Endothelial cell of umbilical vein (primary cell): ENCODE data around the gene CDK2. TPM values are rescaled to one million over a fixed set of nuclear protein-coding genes. Genes with fewer than 3 reads are reported as not detected.

Experiments
- BruUV-seq: library from RNA; stranded (reverse); fragments of 400-500 nt; replicated peaks from 2 replicates; lab custom pipeline; 2021; lab: Mats Ljungman, UMichigan
- CTCF ChIA-PET: fragments of 300-600, 350-600 bp; sonication (Branson Sonifier 250); formaldehyde crosslinking; loops from one replicate; lab custom pipeline; 2021; ENCODE audit warnings: antibody characterized with exemption, inconsistent platforms; lab: Charles Lee
- POLR2A ChIA-PET: fragments of 300-600, 350-600 bp; sonication (Branson Sonifier 250); formaldehyde crosslinking; loops from one replicate; lab custom pipeline; 2021; ENCODE audit warnings: antibody characterized with exemption, inconsistent platforms; lab: Charles Lee
- DNase-seq: peaks from one replicate; pipeline ENCODE4 v3.0.0-alpha.2; 2011; ENCODE audit warnings: low read depth, low spot score
- FAIRE-seq: peaks from 2 replicates; lab custom pipeline; 2011; peaks lifted over from hg19 to GRCh38; lab: Jason Lieb, UNC
- H2AFZ ChIP-seq: 2 replicates; pipeline ENCODE4 v1.6.0; 2012; ENCODE audit warnings: low read depth, low read length, control low read depth, inconsistent platforms
- H3K27ac ChIP-seq: 2 replicates; pipeline ENCODE4 v1.5.1; 2011; ENCODE audit warnings: low read depth, mild to moderate bottlenecking, control low read depth, low read length, moderate library complexity; ENCODE audit not compliant: insufficient read depth
- H3K27me3 ChIP-seq, 2 experiments: 2 replicates each; pipeline versions ENCODE4 v1.6.0 to v1.6.1; 2011; ENCODE audit warnings: low read length in 2 of 2, mixed read lengths in 1 of 2; ENCODE audit not compliant: control insufficient read depth in 2 of 2, insufficient read depth in 2 of 2
- H3K36me3 ChIP-seq, 2 experiments: 2 replicates in 1 of 2; 3 replicates in 1 of 2; pipeline ENCODE4 v1.5.1; 2011; ENCODE audit warnings: low read length in 2 of 2, mild to moderate bottlenecking in 1 of 2, moderate library complexity in 1 of 2; ENCODE audit not compliant: control insufficient read depth in 2 of 2, insufficient read depth in 2 of 2; ENCODE audit errors: extremely low read depth in 1 of 2
- H3K4me1 ChIP-seq: 3 replicates; pipeline ENCODE4 v1.5.1; 2011; ENCODE audit warnings: mild to moderate bottlenecking, low read length; ENCODE audit not compliant: control insufficient read depth, insufficient read depth; ENCODE audit errors: extremely low read depth
- H3K4me2 ChIP-seq: 2 replicates; pipeline ENCODE4 v1.6.1; 2011; ENCODE audit warnings: low read length, control low read depth, mixed read lengths; ENCODE audit not compliant: insufficient read depth
- H3K4me3 ChIP-seq, 3 experiments: fragments of 200-600 bp in 1 of 3; sonication (generic), shearing (Covaris generic) in 1 of 3; replicated peaks in 1 of 3; 2 replicates each; pipeline ENCODE4 v1.5.1; 2011 to 2016; ENCODE audit warnings: control low read depth in 3 of 3, low read length in 3 of 3, mild to moderate bottlenecking in 2 of 3, inconsistent platforms in 1 of 3, low read depth in 1 of 3, moderate library complexity in 1 of 3; ENCODE audit not compliant: insufficient read depth in 1 of 3
- H3K79me2 ChIP-seq: 2 replicates; pipeline ENCODE4 v1.6.0; 2012; ENCODE audit warnings: low read length, inconsistent platforms; ENCODE audit not compliant: control insufficient read depth, insufficient read depth
- H3K9ac ChIP-seq: replicated peaks from 2 replicates; pipeline ENCODE3; 2011; ENCODE audit warnings: low read length, control low read depth; ENCODE audit not compliant: insufficient read depth; ENCODE audit errors: extremely low read depth
- H3K9me1 ChIP-seq: replicated peaks from 3 replicates; pipeline ENCODE4 v1.6.0; 2011; ENCODE audit warnings: mild to moderate bottlenecking, low read length; ENCODE audit not compliant: control insufficient read depth, insufficient read depth; ENCODE audit errors: extremely low read depth
- H3K9me3 ChIP-seq: replicated peaks from 2 replicates; pipeline ENCODE4 v1.5.1; 2012; ENCODE audit warnings: low read length, inconsistent platforms; ENCODE audit not compliant: control insufficient read depth, insufficient read depth
- H4K20me1 ChIP-seq: replicated peaks from 2 replicates; pipeline ENCODE3; 2011; ENCODE audit warnings: mild to moderate bottlenecking, low read length; ENCODE audit not compliant: control insufficient read depth, insufficient read depth; ENCODE audit errors: extremely low read depth
- EZH2 ChIP-seq: IDR thresholded peaks from 2 replicates; pipeline ENCODE4 v1.6.1; 2012; ENCODE audit warnings: borderline replicate concordance, low read depth, mild to moderate bottlenecking, moderate library complexity, low read length, inconsistent platforms; ENCODE audit not compliant: severe bottlenecking
- FOS ChIP-seq: IDR thresholded peaks from 2 replicates; pipeline ENCODE4 v1.6.1; 2011; ENCODE audit warnings: mild to moderate bottlenecking, low read length, moderate library complexity, borderline replicate concordance; ENCODE audit not compliant: insufficient read depth
- GATA2 ChIP-seq: IDR thresholded peaks from 2 replicates; pipeline ENCODE4 v1.7.0; 2011; ENCODE audit warnings: low read depth, mild to moderate bottlenecking, moderate library complexity, mixed read lengths, low read length; ENCODE audit not compliant: insufficient read length, insufficient read depth
- POLR2A ChIP-seq: IDR thresholded peaks from 2 replicates; pipeline ENCODE4 v1.6.1; 2012; ENCODE audit warnings: low read depth, mild to moderate bottlenecking, control low read depth, low read length
- POLR2AphosphoS5 ChIP-seq: IDR thresholded peaks from 2 replicates; pipeline ENCODE4 v1.6.1; 2012; ENCODE audit warnings: low read depth, mild to moderate bottlenecking, control low read depth, low read length, moderate library complexity; ENCODE audit not compliant: insufficient read depth
- dilution Hi-C: fragments of 300-500 bp; cut with MboI; formaldehyde crosslinking; loops from one replicate; pipeline ENCODE4 v1.15.0; 2019; ENCODE audit warnings: low sequenced_read_pairs; ENCODE audit not compliant: extremely low pct_ligation_motif_present
- intact Hi-C: fragments of 100-400 bp; cut with micrococcal nuclease; formaldehyde crosslinking; loops from one replicate; pipeline ENCODE4 v1.10.0; 2022
- polyA plus RNA-seq, 4 experiments: library from polyadenylated mRNA; depleted of rRNA in 3 of 4; stranded (reverse) in 3 of 4; unstranded in 1 of 4; fragments of >200 nt; gene quantifications; 2 replicates each; pipeline versions ENCODE4 v1.2.1 to v1.2.3, GENCODE V29; 2011 to 2012; ENCODE audit warnings: missing spikeins in 1 of 4
- total RNA-seq: library from RNA; stranded (reverse); gene quantifications from 2 replicates; pipeline ENCODE4 v1.2.3, GENCODE V29; 2021
- TF ChIP-seq, protein P1 (sequence below): IDR thresholded peaks from 2 replicates; pipeline ENCODE4 v1.6.1; 2011; ENCODE audit not compliant: insufficient read depth, insufficient read length

The CDK2 gene
- total and polyA plus RNA-seq, 2 donors (not counting 3 experiments of a cell fraction or from before 2014, with no cell fraction given): 46.7 to 69.8 TPM

DNA sequence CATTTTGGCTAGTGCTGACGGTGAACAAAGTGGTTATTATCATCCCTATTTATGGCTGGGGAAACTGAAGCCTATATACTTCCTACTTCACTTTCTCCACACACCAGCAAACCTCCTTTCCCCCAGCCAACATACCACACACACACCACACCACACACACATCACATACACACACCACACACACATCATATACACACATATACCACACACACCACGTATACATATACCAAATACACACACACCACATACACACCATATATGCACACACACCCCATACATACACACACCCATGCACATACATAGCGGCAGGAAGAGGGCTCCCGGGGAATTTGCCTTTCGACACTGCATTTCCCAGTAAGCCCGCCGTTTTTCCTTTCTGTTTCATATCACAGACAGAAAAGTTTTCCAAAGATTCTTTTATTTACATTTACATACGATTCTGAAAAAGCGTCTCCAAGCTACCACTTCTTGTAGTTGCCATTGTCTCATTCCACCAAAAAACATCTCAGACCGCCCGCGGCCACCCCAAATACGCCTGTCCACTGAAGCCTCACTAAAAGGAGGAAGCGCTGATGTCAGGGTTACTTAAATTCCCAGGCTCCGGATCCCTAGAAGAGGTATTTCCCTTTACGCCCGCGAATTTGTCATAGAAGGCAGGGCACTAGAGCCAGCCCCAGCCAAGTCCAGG lies 6.4 kb downstream of the CDK2 start:
- ChIA-PET POLR2A (interaction anchor here (0.7 to 1.6 kb wide), 14 partner anchors 10 to 244 kb away, joined by 3 to 18 read pairs (median 4); partner anchors contain the start of genes CD63, DNAJC14, PA2G4 and SUOX), CTCF (interaction anchor here (0.6 to 3.0 kb wide), 12 partner anchors 13 to 235 kb away, joined by 3 to 34 read pairs (median 5); partner anchors contain the start of genes DGKA, DNAJC14, PA2G4 and SUOX)
- no peak for DNase-seq
- no peaks in the 10 kb centered on the region for H4K20me1 ChIP-seq
- H3K27me3 ChIP-seq: no peaks in the 10 kb centered on the region
- peak overlapping the region; percentile 39 for H2AFZ ChIP-seq
- H3K9me1 ChIP-seq: no peaks in the 10 kb centered on the region
- H3K9me3 ChIP-seq: no peaks in the 10 kb centered on the region
- dilution Hi-C loops: no loop called here
- TF ChIP-seq, protein P1, sequence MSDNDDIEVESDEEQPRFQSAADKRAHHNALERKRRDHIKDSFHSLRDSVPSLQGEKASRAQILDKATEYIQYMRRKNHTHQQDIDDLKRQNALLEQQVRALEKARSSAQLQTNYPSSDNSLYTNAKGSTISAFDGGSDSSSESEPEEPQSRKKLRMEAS: no peak
- TF ChIP-seq POLR2A: peak; percentile 42
- H3K4me2 ChIP-seq: peak overlapping the region; percentile 81
- H3K9ac ChIP-seq: peak overlapping the region; percentile 72
- H3K4me1 ChIP-seq: peaks cover 27% of the 10 kb centered on the region
- BruUV-seq: TSS peak; percentile 93
- no peak for FAIRE-seq
- peaks cover 38% of the 10 kb centered on the region for H3K79me2 ChIP-seq
- peak overlapping the region; percentile 78 for H3K27ac ChIP-seq
- H3K36me3 ChIP-seq: peaks cover 1 to 3% of the 10 kb centered on the region in 2 experiments
- intact Hi-C loops: loop anchor here (1.0 to 2.0 kb wide), 4 partner anchors 40 to 156 kb away; partner anchors contain the start of genes DNAJC14 and SARNP
- peak overlapping the region; percentile 22 to 79 (median 46) for H3K4me3 ChIP-seq

- Histone ChIP-seq H3K79me2 (peaks cover 40% of the 10 kb centered on the region), H3K4me3 (peak within 1 kb of the TSS; percentile 87 to 93 (median 92)), H3K4me2 (peak within 1 kb of the TSS; percentile 94), H3K36me3 (peaks cover under 1 to 1% of the 10 kb centered on the region in 2 experiments), H2AFZ (peak within 1 kb of the TSS; percentile 67), H4K20me1 (no peaks in the 10 kb centered on the region), H3K9ac (peak within 1 kb of the TSS; percentile 93), H3K27ac (peak within 1 kb of the TSS; percentile 81), H3K9me3 (no peaks in the 10 kb centered on the region), H3K9me1 (no peaks in the 10 kb centered on the region), H3K27me3 (no peaks in the 10 kb centered on the region), H3K4me1 (peaks cover 27% of the 10 kb centered on the region)
- dilution Hi-C loops: no loop called here
- TF ChIP-seq POLR2A (peak; percentile 74), GATA2 (no peak), EZH2 (no peak), FOS (peak; percentile 56), POLR2AphosphoS5 (peak; percentile 39)
- TF ChIP-seq, protein P1: no peak
- CTCF ChIA-PET: interaction anchor here (0.7 to 3.0 kb wide), 13 partner anchors 12 to 1485 kb away, joined by 3 to 34 read pairs (median 5); partner anchors contain the start of genes DGKA, DNAJC14, GLI1 and PA2G4
- POLR2A ChIA-PET: interaction anchor here (0.7 to 1.9 kb wide), 15 partner anchors 10 to 244 kb away, joined by 3 to 18 read pairs (median 4); partner anchors contain the start of genes CD63, DNAJC14, PA2G4 and SUOX
- BruUV-seq: no TSS peak
- intact Hi-C loops: loop anchor here (1.0 to 2.0 kb wide), 4 partner anchors 41 to 156 kb away; partner anchors contain the start of genes DNAJC14 and SARNP
- FAIRE-seq: peak; percentile 99
- DNase-seq: peak; percentile 100
These were observed 7.1 kb downstream of the CDK2 start, which contains the start of gene RAB5B for GRCh38 chr12:55973599-55974307. Gene RAB5B, plus strand, starts transcription at chr12:55974078. Its CDS starts 12,883 bp downstream, at chr12:55986961.
